Neural cell (in vitro differentiated cells): ENCODE data around the gene MAN2A2.

ENCODE experiments used
- CTCF ChIP-seq: fragments of 450-650 bp; IDR thresholded peaks from 2 replicates; pipeline ENCODE4 v1.5.1; 2014; ENCODE audit warnings: antibody characterized with exemption, mild to moderate bottlenecking, moderate library complexity; ENCODE audit not compliant: poor library complexity, severe bottlenecking
- EP300 ChIP-seq: fragments of 450-650 bp; conservative IDR thresholded peaks from 2 replicates; pipeline ENCODE4 v1.6.1; 2014; ENCODE audit warnings: antibody characterized with exemption, mild to moderate bottlenecking, moderate library complexity; ENCODE audit not compliant: poor library complexity, severe bottlenecking
- EZH2 ChIP-seq: fragments of 200-600, 300-800 bp; shearing (Covaris generic), sonication (generic); IDR thresholded peaks from 2 replicates; pipeline ENCODE4 v1.6.1; 2014; ENCODE audit warnings: antibody characterized with exemption, low read length, borderline replicate concordance, mild to moderate bottlenecking; ENCODE audit not compliant: insufficient read depth, poor library complexity, severe bottlenecking
- MXI1 ChIP-seq: fragments of 450-650 bp; conservative IDR thresholded peaks from 2 replicates; pipeline ENCODE4 v1.6.1; 2014; ENCODE audit warnings: antibody characterized with exemption, mild to moderate bottlenecking; ENCODE audit not compliant: poor library complexity, severe bottlenecking
- POLR2AphosphoS5 ChIP-seq: IDR thresholded peaks from 2 replicates; pipeline ENCODE4 v1.6.1; 2012
- RAD21 ChIP-seq: fragments of 450-650 bp; conservative IDR thresholded peaks from 2 replicates; pipeline ENCODE4 v1.6.1; 2014; ENCODE audit warnings: antibody characterized with exemption, mild to moderate bottlenecking, moderate library complexity
- REST ChIP-seq: IDR thresholded peaks from 2 replicates; pipeline ENCODE4 v1.6.1; 2012; ENCODE audit warnings: borderline replicate concordance
- TAF1 ChIP-seq: IDR thresholded peaks from 2 replicates; pipeline ENCODE4 v1.6.1; 2012; ENCODE audit warnings: low read depth

- TF ChIP-seq CTCF (no peak), REST (no peak), RAD21 (no peak), EP300 (no peak), POLR2AphosphoS5 (no peak), TAF1 (no peak), EZH2 (no peak), MXI1 (no peak)
These were observed 7.6 kb downstream of the MAN2A2 start for GRCh38 chr15:90910441-90911301.
